Placental epithelial cell (primary cell): ENCODE measurements around the gene CHAF1A. TPM values are rescaled to one million over a fixed set of nuclear protein-coding genes. Genes with fewer than 3 reads are reported as not detected.

Experiments used
- small RNA-seq: library from RNA; depleted of rRNA; stranded (forward); fragments of <200 nt; gene quantifications from one replicate; pipeline ENCODE3, GENCODE V24; 2012
- total RNA-seq: library from RNA; depleted of rRNA; stranded (reverse); fragments of >200 nt; gene quantifications from 2 replicates; pipeline ENCODE4 v1.2.3, GENCODE V29; 2012

CHAF1A gene, protein sequence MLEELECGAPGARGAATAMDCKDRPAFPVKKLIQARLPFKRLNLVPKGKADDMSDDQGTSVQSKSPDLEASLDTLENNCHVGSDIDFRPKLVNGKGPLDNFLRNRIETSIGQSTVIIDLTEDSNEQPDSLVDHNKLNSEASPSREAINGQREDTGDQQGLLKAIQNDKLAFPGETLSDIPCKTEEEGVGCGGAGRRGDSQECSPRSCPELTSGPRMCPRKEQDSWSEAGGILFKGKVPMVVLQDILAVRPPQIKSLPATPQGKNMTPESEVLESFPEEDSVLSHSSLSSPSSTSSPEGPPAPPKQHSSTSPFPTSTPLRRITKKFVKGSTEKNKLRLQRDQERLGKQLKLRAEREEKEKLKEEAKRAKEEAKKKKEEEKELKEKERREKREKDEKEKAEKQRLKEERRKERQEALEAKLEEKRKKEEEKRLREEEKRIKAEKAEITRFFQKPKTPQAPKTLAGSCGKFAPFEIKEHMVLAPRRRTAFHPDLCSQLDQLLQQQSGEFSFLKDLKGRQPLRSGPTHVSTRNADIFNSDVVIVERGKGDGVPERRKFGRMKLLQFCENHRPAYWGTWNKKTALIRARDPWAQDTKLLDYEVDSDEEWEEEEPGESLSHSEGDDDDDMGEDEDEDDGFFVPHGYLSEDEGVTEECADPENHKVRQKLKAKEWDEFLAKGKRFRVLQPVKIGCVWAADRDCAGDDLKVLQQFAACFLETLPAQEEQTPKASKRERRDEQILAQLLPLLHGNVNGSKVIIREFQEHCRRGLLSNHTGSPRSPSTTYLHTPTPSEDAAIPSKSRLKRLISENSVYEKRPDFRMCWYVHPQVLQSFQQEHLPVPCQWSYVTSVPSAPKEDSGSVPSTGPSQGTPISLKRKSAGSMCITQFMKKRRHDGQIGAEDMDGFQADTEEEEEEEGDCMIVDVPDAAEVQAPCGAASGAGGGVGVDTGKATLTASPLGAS
- total RNA-seq: 4.7 and 13.0 TPM in 2 replicates

GRCh38 chr19:4402171-4403004 lies at the start of gene CHAF1A:
Gene CHAF1A, plus strand, starts transcription at chr19:4402640. Its CDS starts 123 bp downstream, at chr19:4402763.

DNA sequence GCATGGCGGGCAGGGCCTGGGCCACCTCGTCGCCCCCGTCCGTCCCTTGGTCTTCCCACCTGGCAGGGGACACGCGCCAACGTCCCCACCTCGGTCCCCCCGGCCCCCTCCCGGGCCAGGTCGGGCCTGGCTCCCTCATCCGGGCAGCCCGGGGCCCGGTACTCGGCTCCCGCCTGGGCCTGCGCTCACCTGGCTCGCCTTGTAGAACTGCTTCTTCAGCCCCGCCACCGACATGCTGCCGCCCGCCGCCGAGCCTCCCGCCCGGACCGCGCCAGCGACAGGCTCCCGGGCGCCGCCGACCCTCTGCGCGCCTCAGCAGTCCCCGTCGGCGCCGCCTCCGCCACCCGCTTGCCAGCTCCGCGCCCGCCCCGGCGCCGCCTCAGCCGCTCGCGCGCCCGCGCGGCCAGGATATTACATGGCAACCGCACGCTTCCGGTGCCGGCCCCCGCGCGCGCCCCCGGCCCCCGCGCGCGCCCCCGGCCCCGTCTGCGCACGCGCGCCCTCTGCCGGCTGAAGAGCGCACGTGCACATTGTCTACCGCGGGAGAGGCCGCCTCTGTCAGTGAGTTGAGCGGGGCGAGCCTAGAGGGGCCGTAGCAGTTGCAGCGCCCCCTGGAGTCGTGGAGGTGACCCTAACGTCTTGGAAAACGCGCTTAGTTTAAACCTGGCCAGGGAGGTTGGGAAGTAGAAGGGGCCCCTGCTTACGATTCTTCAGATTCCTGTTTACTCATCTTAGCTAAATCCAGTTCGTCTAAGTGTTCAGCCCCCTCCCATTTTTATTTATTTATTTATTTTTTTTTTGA lies 2.1 kb upstream of the CHAF1A start, which contains the start of gene SH3GL1:
Gene SH3GL1, minus strand, starts transcription at position 413 of the 802 bp plus-strand sequence. Its CDS starts 179 bp downstream, at position 234.

GRCh38 chr19:4457654-4458395 lies 55.4 kb downstream of the CHAF1A start, which contains the start of gene UBXN6:
Gene UBXN6, minus strand, starts transcription at chr19:4457794. Its CDS starts 97 bp downstream, at chr19:4457697.

GRCh38 chr19:4472174-4472974 lies 69.9 kb downstream of the CHAF1A start, which contains the start of gene HDGFL2:
Gene HDGFL2, plus strand, starts transcription at chr19:4472297. Its CDS starts 54 bp downstream, at chr19:4472351.

Small RNA genes within 50 kb of the gene (small RNA-seq; reads per million reads assigned to genes)
- gene MIR4746: not detected

Other genes starting within 250 kb of the CHAF1A start
- not detected in 2 replicates for gene CREB3L3, start 249.0 kb upstream of the CHAF1A start, total RNA-seq
- gene SIRT6, start 220.1 kb upstream of the CHAF1A start, total RNA-seq: 11.0 and 18.0 TPM in 2 replicates
- gene ANKRD24, start 220.0 kb upstream of the CHAF1A start, total RNA-seq: 1.1 and 2.0 TPM in 2 replicates
- 0.79 and 1.2 TPM in 2 replicates for gene EBI3, start 173.1 kb upstream of the CHAF1A start, total RNA-seq
- 18.8 and 22.1 TPM in 2 replicates for gene YJU2, start 155.6 kb upstream of the CHAF1A start, total RNA-seq
- not detected in 2 replicates for gene SHD, start 123.4 kb upstream of the CHAF1A start, total RNA-seq
- gene TMIGD2, start 100.3 kb upstream of the CHAF1A start, total RNA-seq: not detected in 2 replicates
- gene FSD1, start 98.0 kb upstream of the CHAF1A start, total RNA-seq: 1.7 TPM in 1 of 2 replicates, not detected in the other
- gene STAP2, start 63.8 kb upstream of the CHAF1A start, total RNA-seq: 51.0 and 60.1 TPM in 2 replicates
- 9.1 and 14.9 TPM in 2 replicates for gene MPND, start 59.1 kb upstream of the CHAF1A start, total RNA-seq
- gene SH3GL1, start 2.1 kb upstream of the CHAF1A start, total RNA-seq: 37.3 and 78.5 TPM in 2 replicates
- gene UBXN6, start 55.2 kb downstream of the CHAF1A start, total RNA-seq: 112 and 115 TPM in 2 replicates
- gene HDGFL2, start 69.7 kb downstream of the CHAF1A start, total RNA-seq: 48.4 and 57.3 TPM in 2 replicates
- not detected in 2 replicates for gene PLIN4, start 115.8 kb downstream of the CHAF1A start, total RNA-seq
- gene PLIN5, start 132.6 kb downstream of the CHAF1A start, total RNA-seq: not detected in 2 replicates
- not detected in 2 replicates for gene LRG1, start 137.4 kb downstream of the CHAF1A start, total RNA-seq
- gene SEMA6B, start 157.0 kb downstream of the CHAF1A start, total RNA-seq: not detected in 2 replicates
- gene TNFAIP8L1, start 236.9 kb downstream of the CHAF1A start, total RNA-seq: 2.4 and 3.1 TPM in 2 replicates